NCI-H1417 (cell line): ENCODE measurements around the gene STXBP2.

Source experiments
- DNase-seq, 3 experiments: peaks; one replicate each; lab custom pipeline; 2025; lab: John Stamatoyannopoulos, UW

STXBP2 gene

DNA sequence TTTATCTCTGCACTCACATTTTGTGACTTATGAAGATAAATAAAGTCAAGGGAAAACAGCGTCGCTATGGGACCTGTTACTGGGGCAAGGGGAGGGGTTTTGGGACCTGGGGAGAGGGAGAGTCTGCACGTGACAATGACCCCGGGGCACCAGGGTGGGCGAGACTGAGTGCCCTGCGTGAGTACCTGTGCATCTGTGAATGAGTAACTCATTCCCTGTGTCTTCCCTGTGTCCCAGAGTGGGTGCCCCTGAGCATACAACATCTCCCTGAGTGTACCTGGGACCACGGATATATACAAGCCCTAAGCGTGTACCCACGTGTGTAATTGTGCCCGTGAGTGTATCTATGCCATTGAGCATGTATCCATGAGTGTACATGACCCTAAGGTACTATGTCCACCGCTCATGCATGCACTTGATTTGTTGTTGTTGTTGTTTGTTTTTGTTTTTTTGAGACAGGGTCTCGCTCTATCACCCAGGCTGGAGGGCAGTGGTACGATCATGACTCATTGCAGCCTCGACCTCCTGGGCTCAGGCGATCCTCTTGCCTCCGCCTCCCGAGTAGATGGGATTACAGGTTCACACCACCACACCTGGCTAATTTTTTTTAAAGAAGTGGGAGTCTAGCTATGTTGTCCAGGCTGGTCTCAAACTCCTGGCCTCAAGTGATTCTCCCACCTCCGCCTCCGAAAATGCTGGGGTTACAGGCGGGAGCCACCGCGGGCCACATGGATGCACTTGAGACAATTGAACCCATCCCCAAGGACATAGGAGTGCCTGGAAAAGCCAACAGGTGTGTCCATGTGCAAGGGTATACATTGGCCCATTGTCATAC, 43.1 kb downstream of the STXBP2 start:
- no peak for DNase-seq

DNA sequence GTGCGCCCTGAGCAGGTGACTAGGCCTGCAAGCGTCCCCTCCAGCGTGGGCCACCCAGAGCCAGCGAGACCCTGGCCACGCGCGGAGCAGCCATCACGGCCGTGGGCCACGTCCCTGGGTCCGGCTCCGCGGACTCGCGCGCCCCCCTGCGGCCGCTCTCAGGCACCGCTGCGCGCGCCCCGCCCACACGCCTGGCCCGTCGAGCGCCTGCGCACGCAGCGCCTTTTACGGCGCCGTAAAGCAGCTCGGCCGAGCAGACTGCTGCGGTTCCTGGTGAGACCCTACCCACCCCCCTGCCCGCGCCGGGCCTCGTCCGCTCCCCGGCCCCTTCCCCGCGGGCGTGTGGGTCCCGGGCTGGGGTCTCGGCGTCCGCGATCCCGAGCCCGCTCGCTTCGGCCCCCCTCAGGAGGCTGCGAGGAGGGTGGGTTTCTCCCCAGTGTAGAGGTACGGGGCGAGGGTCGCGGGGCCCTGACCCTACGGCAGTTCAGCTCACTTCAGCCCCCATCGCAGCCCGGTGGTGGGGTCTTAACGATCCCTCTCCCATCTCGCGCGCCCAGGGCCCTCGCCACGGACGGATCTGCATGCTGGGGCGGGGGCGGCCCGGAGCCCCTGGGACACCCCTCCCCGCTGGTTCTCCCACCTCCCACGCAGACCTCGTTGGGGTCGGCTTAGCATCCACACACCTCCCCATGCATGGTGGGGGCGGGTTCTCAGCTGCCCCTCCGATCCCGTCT, 43.9 kb downstream of the STXBP2 start, which contains the start of gene TRAPPC5:
TRAPPC5 (plus strand) TSS at position 228 of the 734 bp plus-strand sequence. CDS start 1,421 bp downstream, outside the sequence.
- peak; percentile 79 to 89 (median 88) for DNase-seq

DNA sequence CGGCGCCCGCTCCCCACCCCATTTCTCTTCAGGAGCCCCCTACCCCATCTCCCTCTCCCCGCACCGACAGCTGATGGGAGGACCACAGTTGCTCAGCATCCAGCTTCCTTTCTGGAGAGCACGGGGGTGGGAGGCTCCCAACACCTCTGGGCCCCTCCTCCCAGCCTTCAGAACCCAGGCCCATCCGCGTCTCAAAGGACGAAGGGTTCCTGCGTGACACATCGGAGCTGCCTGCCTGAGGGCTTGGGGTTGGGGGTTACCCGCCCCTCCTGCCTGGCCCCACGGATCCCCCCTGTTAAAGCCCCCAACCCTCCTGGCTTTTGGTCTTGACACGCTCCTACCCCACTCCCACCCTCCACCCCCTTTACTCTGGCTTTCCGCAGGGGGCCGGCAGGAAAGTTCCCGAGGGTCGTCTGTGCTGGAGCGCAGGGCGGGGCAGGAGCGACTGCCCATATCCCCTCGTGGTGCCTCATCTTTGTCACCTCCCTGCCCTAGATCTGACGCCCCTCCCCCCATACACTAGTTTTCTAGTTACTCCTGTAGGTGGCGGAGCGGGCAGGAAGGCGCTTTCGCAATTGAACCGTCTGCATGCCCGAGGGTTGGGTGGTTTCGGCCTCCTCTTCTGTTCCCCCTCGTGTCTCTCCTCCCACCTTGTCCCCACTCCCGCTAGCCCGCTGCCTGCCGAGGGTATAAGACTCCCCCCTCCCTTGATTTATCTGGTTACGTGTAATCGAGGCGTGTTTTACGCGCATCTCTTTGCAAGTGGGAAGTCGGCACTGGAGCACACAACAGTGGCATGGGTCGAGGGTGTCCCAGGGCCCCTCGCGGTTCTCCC, 44.6 kb downstream of the STXBP2 start:
- DNase-seq, result peak in 1 of 3 experiments; percentile 10

DNA sequence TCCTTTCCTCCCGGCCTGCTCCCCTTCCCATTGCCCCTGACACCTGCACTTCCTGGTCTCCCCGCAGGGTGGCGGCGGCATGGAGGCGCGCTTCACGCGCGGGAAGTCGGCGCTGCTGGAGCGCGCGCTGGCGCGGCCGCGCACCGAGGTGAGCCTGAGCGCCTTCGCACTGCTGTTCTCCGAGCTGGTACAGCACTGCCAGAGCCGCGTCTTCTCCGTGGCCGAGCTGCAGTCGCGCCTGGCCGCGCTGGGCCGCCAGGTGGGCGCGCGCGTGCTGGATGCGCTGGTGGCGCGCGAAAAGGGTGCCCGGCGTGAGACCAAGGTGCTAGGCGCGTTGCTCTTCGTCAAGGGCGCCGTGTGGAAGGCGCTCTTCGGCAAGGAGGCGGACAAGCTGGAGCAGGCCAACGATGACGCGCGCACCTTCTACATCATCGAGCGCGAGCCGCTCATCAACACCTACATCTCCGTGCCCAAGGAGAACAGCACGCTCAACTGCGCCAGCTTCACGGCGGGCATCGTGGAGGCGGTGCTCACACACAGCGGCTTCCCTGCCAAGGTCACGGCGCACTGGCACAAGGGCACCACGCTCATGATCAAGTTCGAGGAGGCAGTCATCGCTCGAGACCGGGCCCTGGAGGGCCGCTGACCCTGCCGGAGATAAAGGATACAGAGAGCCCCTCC, 45.4 kb downstream of the STXBP2 start:
- no peak for DNase-seq

DNA sequence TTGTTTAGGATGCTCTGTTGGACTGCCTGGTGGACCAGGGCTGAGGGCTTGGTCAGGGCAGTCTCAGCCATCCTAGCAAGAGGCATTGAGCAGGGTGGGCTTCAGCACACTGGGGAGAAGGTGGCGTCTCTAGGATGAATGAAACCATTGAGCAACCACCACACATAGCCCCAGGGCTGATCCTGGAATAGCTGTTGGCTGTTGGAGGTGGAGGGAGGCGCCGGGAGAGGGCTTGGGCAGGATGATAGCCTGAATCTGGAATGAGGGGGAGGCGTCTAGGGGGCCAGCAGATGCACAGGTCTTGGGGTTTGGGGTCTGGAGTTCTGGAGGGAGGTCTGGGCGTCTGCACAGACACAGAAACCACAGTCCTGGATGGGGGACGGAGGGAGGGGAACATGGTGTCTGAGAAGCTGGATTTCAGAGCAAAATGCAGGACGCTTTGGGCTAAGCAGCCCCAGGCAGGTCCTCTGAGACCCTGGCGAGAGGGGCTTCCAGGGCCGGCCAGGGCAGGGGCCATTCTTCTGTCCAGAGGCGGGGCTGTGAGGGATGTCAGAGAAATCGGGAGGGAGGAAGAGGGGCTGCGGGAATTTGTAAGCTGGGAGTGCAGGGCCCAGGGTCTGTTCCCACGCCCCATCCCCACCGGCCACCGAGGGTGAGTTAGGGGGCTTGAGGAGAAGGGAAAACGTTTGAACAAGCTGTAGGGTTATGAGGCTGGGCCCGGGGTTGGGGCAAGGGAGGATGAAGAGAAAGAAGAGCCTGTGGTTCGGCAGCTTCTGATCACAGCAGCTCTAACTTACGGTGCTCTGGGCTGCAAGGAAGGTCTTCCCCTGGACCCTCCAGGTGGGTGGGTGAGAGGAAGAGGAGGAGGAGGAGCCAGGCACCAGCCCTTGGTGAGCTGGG, 48.9 kb downstream of the STXBP2 start:
- no peak for DNase-seq

DNA sequence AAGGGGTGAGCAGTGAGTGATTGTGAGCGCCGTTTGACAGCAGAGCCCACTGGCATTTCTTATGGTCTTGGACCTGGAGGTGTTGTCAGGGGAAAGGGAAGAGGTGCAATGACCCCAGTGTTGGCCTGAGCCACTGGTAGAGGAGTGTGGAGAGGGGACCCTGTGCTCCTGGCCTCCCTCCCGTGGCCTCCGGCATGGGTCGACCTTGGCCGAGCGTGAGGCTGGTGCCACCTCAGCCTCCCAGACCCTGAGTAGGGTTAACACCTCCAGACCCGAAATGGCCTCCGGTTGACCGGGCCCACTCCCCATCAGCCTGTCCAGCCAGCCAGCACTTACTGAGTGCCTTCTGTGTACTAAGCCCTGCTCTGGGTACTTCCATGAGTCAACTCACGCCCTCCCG, 50.3 kb downstream of the STXBP2 start:
- DNase-seq, result no peak

DNA sequence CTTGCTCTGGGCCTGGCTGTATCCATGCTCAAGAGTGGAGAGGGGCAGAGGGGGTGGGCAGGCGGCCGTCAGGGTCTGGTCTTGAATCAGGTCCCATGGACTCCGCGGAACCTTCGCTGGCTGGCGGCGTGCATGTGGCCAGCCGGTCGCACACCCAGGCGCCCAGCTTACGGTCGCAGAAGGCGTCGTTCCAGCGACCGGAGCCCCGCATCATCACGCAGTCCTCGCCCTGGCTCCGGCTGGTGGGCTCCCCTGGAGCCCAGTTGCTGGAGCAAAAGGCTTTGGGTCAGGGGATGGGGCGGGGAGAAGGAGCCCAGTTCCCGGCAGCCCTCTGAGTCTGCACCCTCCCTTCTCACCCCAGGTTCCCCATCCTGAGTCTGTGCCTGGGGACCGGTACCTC, 52.3 kb downstream of the STXBP2 start:
- no peak for DNase-seq

DNA sequence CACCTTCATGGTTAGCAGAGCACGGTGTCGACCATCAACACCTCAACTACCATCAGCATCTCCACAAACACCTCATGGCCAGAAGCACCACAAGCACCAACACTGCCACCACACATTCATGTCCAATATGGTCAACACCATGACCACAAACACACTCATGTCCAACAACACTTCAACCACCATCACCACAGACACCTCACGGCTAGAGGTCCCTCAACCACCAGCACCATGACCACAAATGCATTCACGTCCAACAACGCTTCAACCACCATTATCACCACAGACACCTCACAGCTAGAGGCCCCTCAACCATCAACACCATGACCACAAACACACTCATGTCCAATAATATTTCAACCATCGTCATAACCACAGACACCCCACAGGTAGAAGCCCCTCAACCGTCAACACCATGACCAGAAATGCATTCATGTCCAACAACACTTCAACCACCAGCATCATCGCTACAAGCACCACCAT, 53.9 kb downstream of the STXBP2 start:
- no peak for DNase-seq

DNA sequence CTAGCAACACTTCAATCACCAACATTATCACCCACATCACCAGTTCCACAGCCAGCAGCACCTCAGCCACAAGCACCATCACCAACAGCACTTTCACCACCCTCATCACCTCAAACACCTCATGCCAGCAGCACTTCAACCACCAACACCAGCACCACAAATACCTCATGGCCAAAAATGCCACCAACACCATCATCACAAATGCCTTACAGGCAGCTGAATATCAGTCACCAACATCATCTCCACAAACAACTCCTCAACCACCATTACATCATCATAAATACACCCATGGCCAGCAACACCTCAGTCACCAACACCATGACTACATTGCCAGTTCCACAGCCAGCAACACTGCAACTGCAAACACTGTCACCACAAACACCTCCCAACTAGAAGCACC, 54.6 kb downstream of the STXBP2 start:
- no peak for DNase-seq

DNA sequence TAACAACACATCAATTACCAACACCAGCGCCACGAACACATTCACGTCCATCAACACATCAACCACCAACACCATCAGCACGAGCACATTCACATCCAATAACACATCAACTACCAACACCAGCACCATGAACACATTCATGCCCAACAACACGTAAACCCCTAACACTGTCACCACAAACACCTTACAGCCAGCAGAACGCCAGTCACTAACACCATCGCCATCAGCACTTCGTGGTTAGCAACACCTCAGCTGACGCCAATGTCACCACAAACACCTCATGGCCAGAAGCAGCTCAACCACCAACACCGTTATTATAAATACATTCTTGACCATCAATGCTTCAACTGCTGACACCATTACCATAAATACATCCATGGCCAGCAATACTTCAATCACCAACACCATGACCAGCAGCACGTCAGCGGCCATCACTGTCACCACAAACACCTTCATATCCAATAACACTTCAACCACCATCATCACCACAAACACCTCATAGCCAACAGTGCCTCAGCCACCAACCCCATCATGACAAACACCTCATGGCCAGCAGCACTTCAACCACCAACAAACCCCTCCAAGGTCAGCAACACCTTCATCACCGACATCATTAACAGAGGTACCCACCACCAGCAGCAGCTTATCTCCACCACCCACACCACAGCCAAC, 55.6 kb downstream of the STXBP2 start:
- DNase-seq, result no peak

DNA sequence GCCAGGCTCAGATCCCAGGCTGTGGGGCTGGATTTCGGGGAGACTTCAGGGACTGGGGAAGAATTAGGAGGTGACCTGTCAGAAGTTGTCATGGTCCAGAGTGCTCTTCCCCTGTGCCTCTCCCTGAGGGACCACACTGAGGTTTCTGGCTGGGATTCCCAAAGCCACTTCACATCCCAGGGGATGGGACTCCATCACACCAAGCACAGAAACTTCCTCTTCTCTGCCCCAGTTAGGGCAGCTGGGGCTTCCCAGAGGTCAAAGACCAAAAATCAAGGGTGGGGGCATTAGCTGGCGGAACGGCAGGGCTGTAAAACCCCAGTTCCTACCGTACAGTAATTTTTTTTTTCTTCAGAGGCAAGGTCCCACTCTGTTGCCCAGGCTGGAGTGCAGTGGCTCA, 57.6 kb downstream of the STXBP2 start:
- no peak for DNase-seq
